ENCODE results near the gene DMD. TPM values are rescaled to one million over a fixed set of nuclear protein-coding genes. Genes with fewer than 3 reads are reported as not detected.

The DMD gene
- total RNA-seq, 1 donor from 2014 or later = 9.7 TPM

DNA sequence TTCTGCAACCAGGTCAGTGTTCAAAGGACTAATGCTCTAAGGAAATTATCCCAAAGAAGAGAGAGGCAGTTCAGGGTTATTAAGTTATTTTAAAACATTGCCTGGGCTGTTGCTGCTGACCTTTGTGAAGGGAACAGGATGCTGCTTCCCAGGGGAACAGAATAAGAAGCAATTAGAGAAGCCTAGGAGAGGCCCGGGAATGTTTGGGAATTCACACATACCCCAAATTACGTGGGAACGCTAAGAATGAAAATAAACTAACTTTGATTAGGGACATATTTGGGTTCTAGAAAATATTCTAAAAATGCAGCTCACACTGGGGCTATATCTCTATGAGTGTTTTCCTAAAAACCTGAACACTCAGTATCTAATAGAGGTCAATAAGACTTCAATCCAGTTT lies 1896.4 kb downstream of the DMD start:
- Mint-ChIP-seq H3K9me3 (peaks cover 20% of the 10 kb centered on the region), H3K4me1 (peaks cover 14% of the 10 kb centered on the region), H3K36me3 (ENCODE audit: low read depth) (peaks cover 7% of the 10 kb centered on the region), H3K4me3 (no peak overlapping the region), H3K27me3 (ENCODE audit: low read depth) (no peaks in the 10 kb centered on the region), H3K27ac (ENCODE audit: unreplicated experiment) (no peak overlapping the region)
- no peak for DNase-seq (ENCODE audit: low read depth, low spot score)
- TF ChIP-seq, protein P1, sequence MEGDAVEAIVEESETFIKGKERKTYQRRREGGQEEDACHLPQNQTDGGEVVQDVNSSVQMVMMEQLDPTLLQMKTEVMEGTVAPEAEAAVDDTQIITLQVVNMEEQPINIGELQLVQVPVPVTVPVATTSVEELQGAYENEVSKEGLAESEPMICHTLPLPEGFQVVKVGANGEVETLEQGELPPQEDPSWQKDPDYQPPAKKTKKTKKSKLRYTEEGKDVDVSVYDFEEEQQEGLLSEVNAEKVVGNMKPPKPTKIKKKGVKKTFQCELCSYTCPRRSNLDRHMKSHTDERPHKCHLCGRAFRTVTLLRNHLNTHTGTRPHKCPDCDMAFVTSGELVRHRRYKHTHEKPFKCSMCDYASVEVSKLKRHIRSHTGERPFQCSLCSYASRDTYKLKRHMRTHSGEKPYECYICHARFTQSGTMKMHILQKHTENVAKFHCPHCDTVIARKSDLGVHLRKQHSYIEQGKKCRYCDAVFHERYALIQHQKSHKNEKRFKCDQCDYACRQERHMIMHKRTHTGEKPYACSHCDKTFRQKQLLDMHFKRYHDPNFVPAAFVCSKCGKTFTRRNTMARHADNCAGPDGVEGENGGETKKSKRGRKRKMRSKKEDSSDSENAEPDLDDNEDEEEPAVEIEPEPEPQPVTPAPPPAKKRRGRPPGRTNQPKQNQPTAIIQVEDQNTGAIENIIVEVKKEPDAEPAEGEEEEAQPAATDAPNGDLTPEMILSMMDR (conservative IDR thresholded peaks at IDR 0.05) = no peak

DNA sequence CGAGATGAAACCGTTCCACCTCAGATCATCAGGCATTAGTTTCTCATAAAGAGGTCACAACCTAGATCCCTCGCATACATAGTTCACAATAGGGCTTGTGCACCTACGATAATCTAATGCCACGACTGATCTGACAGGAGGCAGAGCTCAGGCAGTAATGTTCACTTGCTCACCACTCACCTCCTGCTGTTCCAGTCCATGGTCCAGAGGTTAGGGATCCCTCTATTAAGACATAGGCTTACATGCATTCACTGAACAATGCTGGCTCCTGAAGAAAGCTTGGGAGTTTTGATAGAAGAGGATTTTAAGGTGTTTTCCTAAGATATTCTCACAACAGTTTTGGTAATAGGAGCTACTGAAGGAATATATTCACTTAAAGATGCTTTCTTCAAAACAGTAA lies 1903.4 kb downstream of the DMD start:
- H3K27ac Mint-ChIP-seq (ENCODE audit: unreplicated experiment) = no peak overlapping the region
- peaks cover 6% of the 10 kb centered on the region for H3K36me3 Mint-ChIP-seq (ENCODE audit: low read depth)
- no peak overlapping the region for H3K4me3 Mint-ChIP-seq

DNA sequence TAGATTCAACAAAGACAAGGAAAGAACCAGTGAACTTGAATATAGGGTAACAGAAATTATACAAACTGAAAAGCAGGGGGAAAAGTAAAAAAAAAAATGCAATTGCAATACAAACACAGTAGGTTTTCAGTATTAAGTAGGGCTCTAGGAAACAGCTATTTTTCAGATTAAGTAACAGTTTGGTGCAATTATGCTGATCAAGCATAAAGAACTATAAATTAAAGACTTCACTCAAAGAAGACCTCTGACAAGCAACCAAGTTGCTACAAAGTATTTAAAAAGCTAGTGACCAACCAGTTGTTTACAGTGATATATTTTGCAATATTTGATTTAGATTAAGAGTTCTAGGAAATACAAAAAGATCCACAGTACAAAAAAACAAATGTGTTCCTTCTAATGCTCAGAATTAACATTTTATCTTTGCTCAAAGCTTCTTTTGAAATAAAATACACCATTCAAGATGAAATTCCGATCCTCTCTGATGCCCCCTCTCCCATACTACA lies 1908.7 kb downstream of the DMD start:
- H3K4me3 Mint-ChIP-seq = no peak overlapping the region
- H3K27ac Mint-ChIP-seq (ENCODE audit: unreplicated experiment) = no peak overlapping the region
- H3K9me3 Mint-ChIP-seq = peaks cover 3% of the 10 kb centered on the region
- H3K27me3 Mint-ChIP-seq (ENCODE audit: low read depth) = no peaks in the 10 kb centered on the region
- TF ChIP-seq, protein P1 (conservative IDR thresholded peaks at IDR 0.05) = no peak
- no peak for DNase-seq (ENCODE audit: low read depth, low spot score)
- peaks cover 10% of the 10 kb centered on the region for H3K4me1 Mint-ChIP-seq
- peaks cover 3% of the 10 kb centered on the region for H3K36me3 Mint-ChIP-seq (ENCODE audit: low read depth)

More for the DNA sequence above, 1903.4 kb downstream of the DMD start:
- no peaks in the 10 kb centered on the region for H3K27me3 Mint-ChIP-seq (ENCODE audit: low read depth)
- peaks cover 10% of the 10 kb centered on the region for H3K9me3 Mint-ChIP-seq
- no peak for DNase-seq (ENCODE audit: low read depth, low spot score)
- TF ChIP-seq, protein P1 (conservative IDR thresholded peaks at IDR 0.05) = no peak
- H3K4me1 Mint-ChIP-seq = no peaks in the 10 kb centered on the region

DNA sequence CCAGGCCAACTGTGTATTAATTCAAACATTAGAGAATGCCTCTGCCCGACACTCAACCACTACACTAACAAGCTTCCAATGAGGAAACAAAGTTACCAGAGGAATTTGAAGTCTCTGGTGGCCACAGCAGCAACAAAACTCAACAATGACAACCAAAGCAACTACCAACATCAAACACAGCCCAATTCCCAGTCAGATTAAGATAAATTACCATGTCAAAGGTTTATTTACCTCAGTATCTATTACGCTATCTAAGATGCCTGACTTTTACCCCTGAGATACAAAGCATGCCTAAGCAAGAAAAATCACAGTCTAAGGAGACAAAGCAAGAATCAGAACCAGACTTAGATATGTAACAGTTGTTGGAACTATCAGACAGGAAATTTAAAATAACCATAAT lies 1909.4 kb downstream of the DMD start:
- Mint-ChIP-seq H3K36me3 (ENCODE audit: low read depth) (no peaks in the 10 kb centered on the region), H3K27me3 (ENCODE audit: low read depth) (no peaks in the 10 kb centered on the region), H3K27ac (ENCODE audit: unreplicated experiment) (no peak overlapping the region), H3K4me3 (no peak overlapping the region), H3K4me1 (peaks cover 10% of the 10 kb centered on the region), H3K9me3 (peaks cover 3% of the 10 kb centered on the region)
- TF ChIP-seq, protein P1 (conservative IDR thresholded peaks at IDR 0.05) = no peak
- DNase-seq (ENCODE audit: low read depth, low spot score) = no peak

DNA sequence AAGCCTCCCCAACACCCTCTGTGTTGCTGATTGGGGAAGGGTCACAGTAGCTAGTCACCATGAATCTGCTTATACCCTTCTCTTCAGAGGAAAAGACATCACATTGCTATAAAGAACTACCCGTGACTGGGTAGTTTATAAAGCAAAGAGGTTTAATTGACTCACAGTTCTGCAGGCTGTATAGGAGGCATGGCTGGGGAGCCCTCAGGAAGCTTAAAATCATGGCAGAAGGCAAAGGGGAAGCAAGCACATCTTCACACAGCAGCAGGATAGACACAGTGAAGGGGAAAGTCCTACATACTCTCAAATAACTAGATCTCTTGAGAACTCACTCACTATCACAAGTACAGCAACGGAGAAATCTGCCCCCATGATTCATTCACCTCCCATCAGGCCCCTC lies 1910.1 kb downstream of the DMD start:
- H3K36me3 Mint-ChIP-seq (ENCODE audit: low read depth) = no peaks in the 10 kb centered on the region
- no peaks in the 10 kb centered on the region for H3K27me3 Mint-ChIP-seq (ENCODE audit: low read depth)
- H3K27ac Mint-ChIP-seq (ENCODE audit: unreplicated experiment) = no peak overlapping the region
- H3K4me1 Mint-ChIP-seq = peaks cover 10% of the 10 kb centered on the region
- TF ChIP-seq, protein P1 (conservative IDR thresholded peaks at IDR 0.05) = no peak
- H3K4me3 Mint-ChIP-seq = no peak overlapping the region
- no peak for DNase-seq (ENCODE audit: low read depth, low spot score)
- H3K9me3 Mint-ChIP-seq = peaks cover 3% of the 10 kb centered on the region
